HT1080 (cell line): ENCODE measurements around the gene CYS1. TPM values are rescaled to one million over a fixed set of nuclear protein-coding genes. Genes with fewer than 3 reads are reported as not detected.
A peak's percentile ranks its signal among the peaks of the same experiment; 100 is the strongest.

Experiments used
- DNase-seq: peaks from one replicate; pipeline ENCODE4 v3.0.0-alpha.2; 2015; ENCODE audit warnings: low read depth
- total RNA-seq: library from RNA; depleted of rRNA; stranded (reverse); fragments of >200 nt; shearing (Covaris generic); gene quantifications from 2 replicates; pipeline ENCODE4 v1.2.3, GENCODE V29; 2014

CYS1 gene
- total RNA-seq, 1 experiment from 2014 or later = 0.05 TPM

GRCh38 chr2:10048501-10049171, 31.6 kb downstream of the CYS1 start:
- DNase-seq = peak; percentile 53

DNA sequence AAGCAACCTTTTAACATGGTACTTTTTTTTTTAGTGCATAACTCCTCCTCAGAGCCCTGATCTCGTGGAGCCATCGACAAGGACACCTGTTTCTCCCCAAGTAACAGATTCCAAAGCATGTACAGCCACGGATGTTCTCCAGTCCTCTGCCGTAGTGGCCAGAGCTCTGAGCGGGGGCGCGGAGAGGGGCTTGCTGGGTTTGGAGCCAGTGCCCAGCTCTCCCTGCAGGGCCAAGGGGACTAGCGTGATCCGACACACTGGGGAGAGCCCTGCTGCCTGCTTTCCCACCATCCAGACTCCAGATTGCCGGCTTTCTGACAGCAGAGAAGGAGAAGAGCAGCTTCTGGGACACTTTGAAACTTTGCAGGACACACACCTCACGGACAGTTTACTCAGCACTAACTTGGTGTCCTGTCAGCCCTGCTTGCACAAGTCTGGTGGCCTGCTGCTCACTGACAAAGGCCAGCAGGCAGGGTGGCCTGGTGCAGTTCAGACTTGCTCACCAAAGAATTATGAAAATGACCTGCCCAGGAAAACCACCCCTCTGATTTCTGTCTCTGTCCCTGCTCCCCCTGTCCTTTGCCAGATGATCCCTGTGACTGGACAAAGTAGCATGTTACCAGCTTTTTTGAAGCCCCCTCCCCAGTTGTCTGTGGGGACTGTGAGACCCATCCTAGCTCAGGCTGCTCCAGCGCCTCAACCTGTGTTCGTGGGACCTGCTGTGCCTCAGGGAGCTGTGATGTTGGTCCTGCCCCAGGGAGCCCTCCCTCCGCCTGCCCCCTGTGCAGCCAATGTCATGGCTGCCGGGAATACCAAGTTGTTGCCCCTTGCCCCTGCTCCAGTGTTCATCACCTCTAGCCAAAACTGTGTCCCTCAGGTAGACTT, 32.4 kb downstream of the CYS1 start:
- no peak for DNase-seq

DNA sequence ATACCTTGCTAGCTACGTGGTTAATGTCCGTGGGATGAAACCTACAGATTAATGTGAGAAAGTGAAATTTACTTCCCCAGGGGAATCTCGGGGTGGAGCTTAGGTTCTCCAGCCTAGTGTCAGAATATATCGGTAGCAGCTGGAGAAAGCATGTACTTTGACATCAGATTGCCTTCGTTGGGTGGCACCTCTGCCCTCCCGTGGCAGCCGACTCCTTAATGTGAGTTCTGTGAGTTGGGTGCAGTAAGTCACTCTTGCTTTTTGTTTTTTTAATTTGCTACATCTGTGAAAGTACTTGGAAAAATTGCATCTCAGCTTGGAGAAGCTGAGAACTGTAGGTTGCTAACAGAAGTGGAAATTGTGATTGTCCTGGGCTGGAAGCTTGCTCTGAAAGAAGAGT, 33.3 kb downstream of the CYS1 start:
- no peak for DNase-seq

- no peak for DNase-seq
These were observed 34.5 kb downstream of the CYS1 start for GRCh38 chr2:10045561-10046355.

GRCh38 chr2:10043906-10044601, 36.2 kb downstream of the CYS1 start:
- peak; percentile 70 for DNase-seq

- DNase-seq = peak; percentile 75
These were observed 36.8 kb downstream of the CYS1 start, which contains the start of gene KLF11 for GRCh38 chr2:10043256-10043905. KLF11 (plus strand) TSS chr2:10043550; CDS start chr2:10043717, 167 bp downstream.

DNA sequence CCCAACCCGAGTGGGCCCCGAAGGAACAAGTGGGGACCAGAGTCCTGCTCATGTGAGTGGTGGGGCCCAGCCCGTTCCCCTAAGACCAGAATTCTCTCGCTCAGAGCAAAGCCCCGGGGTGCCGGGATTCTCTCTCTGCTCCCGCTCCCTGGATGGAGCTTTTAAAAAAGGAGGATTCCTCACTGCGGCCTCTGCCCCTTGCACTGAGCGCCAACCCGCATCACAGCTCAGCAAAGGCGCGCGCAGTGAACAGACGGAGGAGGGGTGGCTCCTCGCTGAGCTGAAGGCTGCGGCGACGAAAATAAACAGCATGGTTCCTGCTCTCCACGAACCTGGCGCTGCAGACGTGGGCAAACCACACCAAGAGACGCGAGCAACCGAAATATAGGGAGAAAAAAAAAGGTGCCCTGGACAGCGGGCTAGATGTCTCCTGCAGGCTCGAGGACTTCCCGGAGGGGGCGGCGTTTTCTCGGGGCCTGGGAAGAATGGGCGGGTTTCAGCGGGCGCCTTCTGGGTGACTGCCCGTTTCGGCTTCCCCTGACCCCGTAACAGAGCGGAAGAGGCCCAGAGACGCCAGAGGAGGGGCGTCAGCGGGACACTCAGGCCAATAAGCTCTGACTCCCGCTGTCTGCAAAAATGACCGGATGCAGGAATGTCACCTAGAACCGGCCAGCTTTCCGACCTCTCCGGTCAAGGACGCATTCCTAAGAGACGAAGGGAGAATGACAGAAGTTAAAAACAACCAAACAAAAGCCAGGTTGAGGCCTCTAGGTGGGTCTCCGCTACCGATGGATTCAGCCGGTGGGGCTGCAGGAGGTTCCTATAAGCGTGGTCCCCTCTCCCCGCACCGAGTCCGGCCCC, 37.7 kb downstream of the CYS1 start:
- no peak for DNase-seq

GRCh38 chr2:10041711-10042110, 38.5 kb downstream of the CYS1 start:
- no peak for DNase-seq

GRCh38 chr2:10039658-10040410, 40.4 kb downstream of the CYS1 start:
- no peak for DNase-seq

GRCh38 chr2:10038716-10039115, 41.5 kb downstream of the CYS1 start:
- DNase-seq = no peak

- no peak for DNase-seq
These were observed 42.1 kb downstream of the CYS1 start for GRCh38 chr2:10038123-10038522.

- peak; percentile 81 for DNase-seq
These were observed 43.9 kb downstream of the CYS1 start for GRCh38 chr2:10036095-10036884.

DNA sequence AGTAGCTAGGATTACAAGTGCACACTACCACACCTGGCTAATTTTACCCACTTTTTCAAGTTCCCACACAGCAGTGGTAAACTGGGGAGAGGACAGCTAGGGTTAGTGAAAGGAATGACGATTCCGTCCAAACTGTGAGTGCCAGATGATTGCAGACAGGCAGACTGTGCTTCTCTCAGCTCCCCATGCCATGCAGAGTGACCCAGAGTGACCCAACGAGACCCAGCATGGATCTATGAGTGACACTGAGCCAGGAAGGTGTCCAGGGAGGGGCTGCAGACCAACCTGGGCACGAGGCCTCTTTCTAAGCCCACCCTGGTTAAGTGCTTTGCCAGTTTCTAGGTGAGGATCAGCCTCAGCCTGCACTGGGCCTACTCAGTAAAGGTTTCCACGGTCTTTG, 44.6 kb downstream of the CYS1 start:
- no peak for DNase-seq

- no peak for DNase-seq
These were observed 45.2 kb downstream of the CYS1 start for GRCh38 chr2:10035053-10035422.

- DNase-seq = no peak
These were observed 45.7 kb downstream of the CYS1 start for GRCh38 chr2:10034333-10035052.

DNA sequence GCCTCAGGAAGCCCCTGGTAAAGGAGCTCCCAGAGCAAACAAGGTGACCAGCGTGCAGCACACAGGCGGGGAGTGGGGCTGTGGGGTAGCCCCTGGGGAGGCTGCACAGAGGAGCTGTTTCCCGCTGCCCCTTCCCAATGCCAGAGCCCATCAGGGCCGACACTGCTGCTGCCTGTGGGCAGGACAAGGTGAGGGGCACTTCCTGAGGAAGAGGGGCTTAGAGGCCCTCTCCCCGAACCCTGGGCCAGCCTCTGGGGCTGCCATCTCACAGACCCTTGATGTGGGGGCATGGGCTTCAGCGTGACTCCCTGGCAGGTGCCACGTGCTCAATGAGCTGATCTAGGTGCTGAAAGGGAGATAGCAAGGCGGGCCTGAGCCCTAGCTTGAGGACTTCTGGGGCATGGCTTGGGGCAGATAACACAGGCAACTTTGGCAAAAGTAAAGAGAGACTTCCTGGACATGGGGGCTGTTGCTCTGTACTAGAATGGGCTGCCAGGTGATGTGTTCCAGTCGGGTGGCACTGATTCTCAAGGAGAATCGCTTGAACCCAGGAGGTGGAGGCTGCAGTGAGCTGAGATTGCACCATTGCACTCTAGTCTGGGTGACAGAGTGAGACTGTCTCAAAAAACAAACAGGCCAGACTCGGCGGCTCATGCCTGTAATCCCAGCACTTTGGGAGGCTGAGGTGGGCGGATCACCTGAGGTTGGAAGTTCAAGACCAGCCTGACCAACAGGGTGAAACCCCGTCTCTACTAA, 46.8 kb downstream of the CYS1 start:
- DNase-seq = no peak

DNA sequence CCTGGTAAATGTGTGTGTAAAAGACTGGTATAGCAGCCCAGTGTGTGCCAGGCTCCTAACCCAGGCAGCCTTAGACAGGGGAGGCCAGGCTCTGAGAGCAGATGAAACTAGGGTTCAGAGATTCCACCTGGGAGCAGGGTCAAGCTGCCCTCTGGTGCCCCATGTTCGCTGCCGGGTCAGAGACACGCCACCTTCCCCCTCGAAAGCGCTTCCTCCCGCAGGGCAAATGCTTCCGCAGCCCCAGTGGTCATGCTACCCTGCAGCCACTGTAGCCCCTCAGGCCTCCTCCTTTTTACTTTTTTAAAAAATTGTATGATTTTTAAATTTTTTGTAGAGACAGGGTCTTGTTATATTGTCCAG, 47.5 kb downstream of the CYS1 start:
- DNase-seq = no peak
